Sigmoid colon (tissue), 7 donors: Measurements from ENCODE around the gene STOX2. TPM values are rescaled to one million over a fixed set of nuclear protein-coding genes. Genes with fewer than 3 reads are reported as not detected.

Source experiments
- DNase-seq: peaks from one replicate; pipeline ENCODE4 v3.0.0-alpha.2; 2019
- H3K27ac ChIP-seq, 4 donors: fragments of 200-600 bp; sonication (generic); one replicate each; pipeline ENCODE4 v1.5.1; 2016 to 2019; ENCODE audit warnings: mild to moderate bottlenecking in 1 of 4
- H3K27me3 ChIP-seq, 3 donors: fragments of 200-600 bp; sonication (generic); one replicate each; pipeline ENCODE4 v1.5.1; 2019; ENCODE audit warnings: mild to moderate bottlenecking in 1 of 3
- H3K36me3 ChIP-seq, 4 donors: fragments of 200-600 bp; sonication (generic); one replicate each; pipeline ENCODE4 v1.5.1; 2016 to 2019
- H3K4me1 ChIP-seq, 4 donors: fragments of 200-600 bp; sonication (generic); one replicate each; pipeline ENCODE4 v1.5.1; 2017 to 2019
- H3K4me3 ChIP-seq, 4 donors: fragments of 200-600 bp; sonication (generic); one replicate each; pipeline ENCODE4 v1.5.1; 2017 to 2019; ENCODE audit warnings: mild to moderate bottlenecking in 2 of 4, moderate library complexity in 1 of 4
- H3K9me3 ChIP-seq, 4 donors: fragments of 200-600 bp in 3 of 4; sonication (generic) in 3 of 4; one replicate each; pipeline versions ENCODE4 v1.5.1 to v1.6.1; 2013 to 2019
- CTCF ChIP-seq, 4 experiments: fragments of 450-650 bp in 3 of 4; fragments of 200-600 bp in 1 of 4; IDR thresholded peaks; one replicate each; pipeline ENCODE4 v1.5.1; 2016 to 2019; ENCODE audit warnings: antibody characterized with exemption in 4 of 4, mild to moderate bottlenecking in 3 of 4, moderate library complexity in 2 of 4
- EP300 ChIP-seq, 4 donors: sonication (generic); formaldehyde crosslinking; IDR thresholded peaks; one replicate each; pipeline ENCODE4 v1.6.1; 2017; ENCODE audit warnings: antibody characterized with exemption in 4 of 4
- POLR2A ChIP-seq, 2 donors: fragments of 450-650 bp; IDR thresholded peaks; one replicate each; pipeline ENCODE4 v1.6.1; 2016; ENCODE audit warnings: antibody characterized with exemption in 2 of 2, mild to moderate bottlenecking in 2 of 2, moderate library complexity in 2 of 2
- POLR2AphosphoS5 ChIP-seq, 4 donors: sonication (generic); formaldehyde crosslinking; IDR thresholded peaks; one replicate each; pipeline ENCODE4 v1.6.1; 2017; ENCODE audit warnings: antibody characterized with exemption in 4 of 4
- WGBS, 2 donors: extraction: QIAGEN DNeasy Blood & Tissue Kit; methylation state at CpG; one replicate each; pipeline ENCODE4 v1.1.7; 2013; 5-methylcytosine and 5-hydroxymethylcytosine counted together
- intact Hi-C: fragments of 100-400 bp; cut with DNase I; formaldehyde crosslinking; loops from one replicate; pipeline ENCODE4 v1.15.1; 2023
- polyA plus RNA-seq, 3 donors: library from polyadenylated mRNA; stranded (reverse); fragments of 200-250 nt; gene quantifications; one replicate each; pipeline ENCODE4 v1.2.3, GENCODE V29; 2013
- total RNA-seq, 4 donors: library from RNA; depleted of rRNA; stranded (reverse); fragments of >200 nt; gene quantifications; one replicate each; pipeline ENCODE4 v1.1.0, GENCODE V29; 2016
- donor health status: healthy with polysubstance abuse.
- donor health status: Bipolar disorder and iron deficiency.
- donor health status: healthy.

Gene STOX2
- total and polyA plus RNA-seq, 7 donors: under 0.01 to 9.6 (median 2.2) TPM

GRCh38 chr4:184010696-184011095 is 105.6 kb downstream of the STOX2 start:
- 96 to 97% methylated on average over 14 of the region's 14 CpGs for WGBS, 2 donors
- H3K27ac ChIP-seq: no peak overlapping the region
- no peaks in the 10 kb centered on the region for H3K27me3 ChIP-seq
- H3K4me1 ChIP-seq: no peaks in the 10 kb centered on the region
- TF ChIP-seq POLR2AphosphoS5 (IDR thresholded peaks at IDR 0.05) (no peak), CTCF (IDR thresholded peaks at IDR 0.05) (no peak), EP300 (IDR thresholded peaks at IDR 0.05) (no peak), POLR2A (IDR thresholded peaks at IDR 0.05) (no peak)
- no peak for DNase-seq
- intact Hi-C loops: no loop called here
- H3K36me3 ChIP-seq: peaks cover 0 to 5% (median 0%) of the 10 kb centered on the region in 4 donors
- H3K4me3 ChIP-seq: no peak overlapping the region
- no peaks in the 10 kb centered on the region for H3K9me3 ChIP-seq

GRCh38 chr4:184011826-184012380 is 106.8 kb downstream of the STOX2 start:
- Histone ChIP-seq H3K9me3 (no peaks in the 10 kb centered on the region), H3K4me3 (no peak overlapping the region), H3K27ac (peak overlapping the region in 1 of 4 donors; percentile 13), H3K36me3 (peaks cover 0 to 5% (median 0%) of the 10 kb centered on the region in 4 donors), H3K27me3 (no peaks in the 10 kb centered on the region), H3K4me1 (no peaks in the 10 kb centered on the region)
- no peak for DNase-seq
- intact Hi-C loops: no loop called here
- WGBS, 2 donors: 71 to 72% methylated on average over 2 of the region's 2 CpGs
- peak in 2 of 4 donors; percentile 22 to 25 for TF ChIP-seq POLR2AphosphoS5 (IDR thresholded peaks at IDR 0.05)
- no peak for TF ChIP-seq CTCF (IDR thresholded peaks at IDR 0.05)

GRCh38 chr4:184012937-184013336 is 107.8 kb downstream of the STOX2 start:
- no peak for TF ChIP-seq CTCF (IDR thresholded peaks at IDR 0.05)
- TF ChIP-seq POLR2A (IDR thresholded peaks at IDR 0.05): no peak
- no peak for TF ChIP-seq EP300 (IDR thresholded peaks at IDR 0.05)
- TF ChIP-seq POLR2AphosphoS5 (IDR thresholded peaks at IDR 0.05): no peak
- Histone ChIP-seq H3K4me3 (no peak overlapping the region), H3K9me3 (no peaks in the 10 kb centered on the region), H3K4me1 (no peaks in the 10 kb centered on the region), H3K36me3 (peaks cover 0 to 5% (median 0%) of the 10 kb centered on the region in 4 donors), H3K27ac (no peak overlapping the region), H3K27me3 (no peaks in the 10 kb centered on the region)
- DNase-seq: no peak
- WGBS, 2 donors: 27 to 28% methylated on average over 3 of the region's 3 CpGs
- intact Hi-C loops: no loop called here

GRCh38 chr4:184014301-184014700 is 109.2 kb downstream of the STOX2 start:
- no peaks in the 10 kb centered on the region for H3K4me1 ChIP-seq
- WGBS, 2 donors: 92 to 94% methylated on average over 6 of the region's 6 CpGs
- intact Hi-C loops: no loop called here

More at GRCh38 chr4:184014301-184014700, 109.2 kb downstream of the STOX2 start:
- Histone ChIP-seq H3K9me3 (no peaks in the 10 kb centered on the region), H3K27ac (no peak overlapping the region), H3K4me3 (no peak overlapping the region), H3K27me3 (no peaks in the 10 kb centered on the region), H3K36me3 (peaks cover 0 to 5% (median 0%) of the 10 kb centered on the region in 4 donors)
- no peak for TF ChIP-seq POLR2A (IDR thresholded peaks at IDR 0.05)
- no peak for TF ChIP-seq CTCF (IDR thresholded peaks at IDR 0.05)
- TF ChIP-seq POLR2AphosphoS5 (IDR thresholded peaks at IDR 0.05): no peak
- no peak for TF ChIP-seq EP300 (IDR thresholded peaks at IDR 0.05)
- DNase-seq: no peak
